NCI-H2081 treated with DMSO at 0.1 percent for 48 hours (cell line): ENCODE data around the gene OR2M5.

Experiments
- DNase-seq: peaks from one replicate; lab custom pipeline; 2025; lab: John Stamatoyannopoulos, UW

OR2M5 gene, protein sequence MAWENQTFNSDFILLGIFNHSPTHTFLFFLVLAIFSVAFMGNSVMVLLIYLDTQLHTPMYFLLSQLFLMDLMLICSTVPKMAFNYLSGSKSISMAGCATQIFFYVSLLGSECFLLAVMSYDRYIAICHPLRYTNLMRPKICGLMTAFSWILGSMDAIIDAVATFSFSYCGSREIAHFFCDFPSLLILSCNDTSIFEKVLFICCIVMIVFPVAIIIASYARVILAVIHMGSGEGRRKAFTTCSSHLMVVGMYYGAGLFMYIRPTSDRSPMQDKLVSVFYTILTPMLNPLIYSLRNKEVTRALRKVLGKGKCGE

DNA sequence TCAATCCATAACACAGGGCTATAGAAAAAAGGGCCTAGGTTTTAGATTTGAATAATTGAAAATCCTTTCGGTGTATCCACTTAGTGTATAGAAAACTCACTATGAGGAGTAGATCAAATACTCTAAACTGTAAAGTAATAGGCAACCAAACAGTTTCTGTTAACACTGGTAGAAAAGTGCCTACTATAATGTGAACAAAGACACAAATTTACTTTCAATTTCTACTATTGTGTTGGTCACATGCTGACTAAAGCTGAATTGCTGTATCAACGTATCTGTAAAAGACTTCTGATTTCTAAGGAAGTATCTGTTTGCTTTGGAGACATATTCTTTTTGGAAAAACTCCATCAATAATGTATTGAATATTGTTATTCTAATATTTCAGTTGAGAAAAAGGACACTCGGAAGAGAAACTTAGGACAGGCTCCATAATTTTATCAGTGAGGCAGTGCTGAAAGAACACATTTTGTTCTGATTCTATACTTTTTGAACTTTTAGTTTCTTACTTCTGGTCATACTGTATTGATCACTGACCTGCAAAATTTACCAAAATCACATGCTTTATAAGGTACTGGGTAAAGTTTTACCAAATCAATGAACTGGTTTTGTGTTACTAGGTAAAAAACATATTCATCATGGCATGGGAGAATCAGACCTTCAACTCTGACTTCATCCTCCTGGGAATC lies at the start of gene OR2M5:
Gene OR2M5 (plus strand): TSS at position 636 of the 686 bp plus-strand sequence. CDS start 0 bp downstream, at position 636.
- no peak for DNase-seq

DNA sequence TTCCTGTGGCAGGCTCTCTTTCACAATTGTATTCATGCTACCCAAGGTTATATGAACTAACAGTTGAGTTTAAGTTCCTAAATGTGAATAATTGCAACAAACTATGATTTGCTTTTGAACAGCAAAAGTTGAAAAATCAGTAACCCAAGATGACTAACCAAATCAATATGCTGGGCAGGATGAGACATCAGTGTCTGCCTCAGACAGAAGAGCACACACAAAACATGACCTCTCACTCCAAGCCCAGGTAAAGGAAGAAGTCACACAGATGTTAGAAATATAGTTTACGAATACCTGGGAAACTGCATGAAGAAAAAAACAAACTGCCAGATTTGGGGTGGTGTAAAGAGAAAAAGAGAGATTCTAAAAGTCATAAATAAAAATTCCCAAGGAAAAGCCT lies 46.4 kb upstream of the OR2M5 start:
- no peak for DNase-seq

DNA sequence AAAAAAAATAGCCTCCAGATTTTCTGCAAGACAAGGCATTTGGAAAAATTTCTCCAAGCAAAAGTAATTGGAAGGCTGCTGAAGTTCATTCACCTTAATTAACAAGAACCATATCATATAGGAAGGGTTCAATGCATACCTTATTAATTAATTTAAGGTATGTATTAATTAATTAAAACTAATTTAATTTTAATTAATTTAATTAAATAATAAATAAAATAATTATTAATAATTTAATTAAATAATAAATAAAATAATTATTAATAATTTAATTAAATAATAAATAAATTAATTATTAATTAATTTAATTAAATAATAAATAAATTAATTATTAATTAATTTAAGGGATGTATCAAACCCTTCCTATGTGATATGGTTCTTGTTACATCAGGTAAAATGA lies 42.1 kb upstream of the OR2M5 start:
- no peak for DNase-seq

DNA sequence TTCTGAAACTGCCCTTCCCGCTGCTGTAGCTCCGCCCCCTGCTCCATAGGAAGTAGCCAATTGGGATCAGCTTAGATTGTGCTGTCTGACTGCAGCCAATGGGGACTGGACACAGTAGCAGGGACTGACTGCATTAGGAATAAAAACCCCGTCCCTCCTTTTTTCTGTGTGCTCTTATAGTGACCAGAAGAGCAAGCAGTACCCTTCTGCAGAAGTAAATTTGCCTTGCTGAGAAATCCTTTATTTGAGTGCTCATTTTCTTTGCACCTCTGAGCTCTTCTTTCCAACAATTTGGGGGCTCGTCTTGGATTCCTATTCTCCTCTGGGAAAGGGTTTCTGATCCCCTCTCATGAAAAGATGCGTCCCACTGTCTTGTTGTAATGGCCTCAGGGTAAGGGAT lies 33.8 kb upstream of the OR2M5 start:
- DNase-seq: no peak

DNA sequence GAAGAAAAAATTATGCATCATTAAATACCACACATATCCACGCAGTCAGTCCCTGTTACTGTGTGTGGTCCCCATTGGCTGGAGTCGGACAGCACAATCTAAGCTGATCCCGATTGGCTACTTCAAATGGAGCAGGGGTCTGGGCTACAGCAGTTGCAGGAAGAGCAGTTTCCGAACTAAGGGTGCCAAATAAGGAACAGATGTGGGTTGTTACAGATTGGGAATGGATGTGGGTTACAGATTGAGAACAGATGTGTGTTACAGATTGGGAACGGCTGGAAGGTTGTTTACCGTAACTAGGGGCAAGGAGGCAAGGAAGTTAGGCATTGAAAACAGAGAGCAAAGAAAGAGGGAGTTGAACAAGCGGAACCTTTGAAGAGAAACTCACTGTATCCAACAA lies 30.1 kb upstream of the OR2M5 start:
- DNase-seq: no peak

DNA sequence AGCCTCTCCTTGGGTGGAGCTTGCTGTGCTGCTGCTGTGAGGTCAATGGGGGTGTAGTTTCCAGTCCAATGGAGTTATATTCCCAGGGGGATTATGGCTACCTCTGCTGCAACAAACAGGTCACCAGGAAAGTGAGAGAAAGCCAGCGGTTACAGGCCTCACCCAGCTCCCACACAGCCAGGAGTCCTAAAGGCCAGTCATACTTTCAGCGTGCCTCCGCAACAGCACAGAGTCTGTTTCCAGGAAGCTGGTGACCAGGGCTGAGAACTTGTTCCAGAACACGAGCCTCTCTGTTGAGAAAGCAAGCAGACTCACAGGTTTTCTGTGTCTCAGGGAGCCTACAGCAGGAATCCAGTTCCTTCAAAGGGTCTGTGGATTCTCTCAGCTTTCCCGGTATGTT lies 17.3 kb upstream of the OR2M5 start:
- DNase-seq: no peak

DNA sequence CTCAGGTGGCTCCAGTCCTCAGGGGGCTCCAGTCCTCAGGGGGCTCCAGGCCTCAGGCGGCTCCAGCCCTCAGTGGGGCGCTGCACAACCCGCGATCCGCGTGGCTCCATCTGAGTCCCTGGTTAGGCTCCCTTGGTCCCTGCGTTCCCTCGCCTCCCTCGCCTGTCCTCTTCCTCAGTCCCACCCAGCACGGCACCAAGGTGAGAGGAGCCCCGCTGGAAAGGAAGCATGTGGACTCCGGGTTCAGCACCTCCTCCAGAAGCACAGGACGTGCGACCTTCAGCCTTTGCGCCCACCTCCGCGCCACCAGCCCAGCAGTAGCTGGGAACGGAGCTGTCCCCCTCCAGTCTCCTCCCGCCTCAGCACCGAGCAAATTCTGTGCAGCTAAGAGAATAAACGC lies 8.1 kb upstream of the OR2M5 start:
- no peak for DNase-seq

DNA sequence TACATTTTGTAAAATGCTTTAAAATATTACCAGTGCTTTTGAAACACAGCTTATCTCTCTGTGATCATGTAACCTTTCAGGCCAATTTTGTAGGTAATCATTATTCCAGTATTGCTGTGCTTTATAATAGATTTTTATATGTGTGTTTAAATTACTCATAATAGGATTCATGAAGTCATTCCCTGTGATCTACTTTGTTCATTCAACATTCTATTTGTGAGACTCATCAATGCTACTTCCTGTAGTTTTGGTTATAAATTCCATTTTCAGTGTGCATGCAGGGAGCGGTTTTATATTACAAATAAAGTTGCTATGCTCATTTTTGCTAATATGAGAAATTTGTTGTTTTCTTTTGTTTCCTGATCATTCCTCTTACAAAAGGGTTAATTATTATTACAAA lies 4.1 kb upstream of the OR2M5 start:
- DNase-seq: no peak

DNA sequence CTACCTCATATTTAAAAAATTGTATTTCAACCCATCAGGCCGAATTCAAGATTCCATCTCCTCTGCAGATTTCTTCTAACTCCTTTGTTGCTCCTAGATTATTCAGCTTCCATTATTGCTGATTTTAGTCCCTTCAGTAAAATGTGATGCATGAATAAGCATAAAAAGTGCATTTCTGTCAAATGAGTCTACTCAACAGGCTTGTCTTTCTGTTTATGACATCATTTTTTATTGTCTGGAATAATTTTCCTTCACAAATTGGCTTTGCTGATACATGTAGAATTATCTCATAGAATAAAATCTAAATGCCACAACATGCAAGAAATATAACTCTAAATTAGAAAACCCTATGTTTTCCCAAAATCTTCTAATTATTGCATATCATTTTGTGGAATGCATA lies 1.6 kb upstream of the OR2M5 start:
- DNase-seq: no peak

DNA sequence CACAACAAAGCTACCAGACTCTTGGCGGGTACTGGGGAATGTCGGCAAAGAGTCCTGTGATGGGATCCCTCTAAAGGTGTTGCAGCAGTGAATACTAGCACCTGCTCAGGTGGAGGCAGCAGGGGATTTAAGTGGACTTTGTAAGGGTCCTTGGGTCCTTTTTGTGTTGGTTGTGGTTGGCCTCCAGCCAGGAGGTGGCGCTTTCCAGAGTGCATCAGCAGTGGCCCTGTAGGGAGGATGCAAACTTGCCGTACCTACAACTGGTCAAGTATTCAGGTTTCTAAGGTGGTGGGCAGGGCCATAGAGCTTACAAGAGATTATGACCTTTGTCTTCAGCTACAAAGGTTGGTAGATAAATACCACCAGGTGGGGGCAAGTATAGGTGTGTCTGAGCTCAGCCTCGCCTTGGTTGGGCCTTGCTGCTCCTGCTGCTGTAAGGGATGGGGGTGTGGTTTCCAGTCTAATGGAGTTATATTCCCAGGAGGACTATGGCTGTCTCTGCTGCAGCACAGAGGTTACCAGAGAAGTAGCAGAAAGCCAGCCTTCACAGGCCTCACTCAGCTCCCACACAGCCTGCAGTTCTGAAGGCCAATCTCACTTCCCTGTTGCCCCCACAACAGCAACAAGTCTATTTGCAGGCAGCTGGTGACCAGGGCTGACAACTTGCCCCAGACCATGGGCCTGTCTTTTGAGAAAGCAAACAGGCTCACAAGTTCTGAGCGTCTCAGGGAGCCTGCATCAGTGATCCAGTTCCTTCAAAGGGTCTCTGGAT lies 7.3 kb downstream of the OR2M5 start:
- DNase-seq: no peak

DNA sequence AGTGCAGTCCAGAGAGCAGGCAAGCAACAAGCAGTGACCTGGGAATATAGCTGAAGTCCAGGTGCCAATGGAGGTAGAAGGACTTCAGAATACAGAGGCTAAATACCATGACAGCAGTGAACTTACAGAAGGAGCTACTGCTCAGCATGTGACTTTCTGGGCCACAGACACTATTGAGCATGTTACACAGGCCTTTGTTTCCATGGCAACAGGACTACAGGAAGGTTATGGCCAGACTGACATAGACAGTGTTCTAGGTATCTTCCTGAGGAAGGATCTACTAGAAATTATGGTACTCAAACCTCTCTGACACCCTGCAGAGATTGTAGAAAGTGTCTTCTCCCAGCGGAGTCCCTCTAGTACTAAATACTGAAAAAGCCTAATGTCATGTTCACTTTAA lies 11.0 kb downstream of the OR2M5 start:
- DNase-seq: no peak

DNA sequence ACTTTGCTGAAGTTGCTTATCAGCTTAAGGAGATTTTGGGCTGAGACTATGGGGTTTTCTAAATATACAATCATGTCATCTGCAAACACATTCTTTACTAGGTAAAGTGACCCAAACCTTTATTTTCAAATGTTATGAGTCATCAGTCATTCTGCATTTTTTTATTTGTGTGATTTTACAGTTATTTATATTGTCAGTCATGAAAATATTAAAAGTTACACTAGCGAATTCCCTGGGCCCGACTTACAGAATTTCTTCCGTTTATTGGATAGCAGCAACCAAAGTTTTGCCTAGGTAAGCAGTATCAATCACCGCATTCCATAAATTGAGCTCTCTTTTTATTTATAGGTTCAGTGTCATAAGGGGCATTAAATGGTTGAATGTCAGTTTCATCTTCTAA lies 13.8 kb downstream of the OR2M5 start:
- DNase-seq: no peak

DNA sequence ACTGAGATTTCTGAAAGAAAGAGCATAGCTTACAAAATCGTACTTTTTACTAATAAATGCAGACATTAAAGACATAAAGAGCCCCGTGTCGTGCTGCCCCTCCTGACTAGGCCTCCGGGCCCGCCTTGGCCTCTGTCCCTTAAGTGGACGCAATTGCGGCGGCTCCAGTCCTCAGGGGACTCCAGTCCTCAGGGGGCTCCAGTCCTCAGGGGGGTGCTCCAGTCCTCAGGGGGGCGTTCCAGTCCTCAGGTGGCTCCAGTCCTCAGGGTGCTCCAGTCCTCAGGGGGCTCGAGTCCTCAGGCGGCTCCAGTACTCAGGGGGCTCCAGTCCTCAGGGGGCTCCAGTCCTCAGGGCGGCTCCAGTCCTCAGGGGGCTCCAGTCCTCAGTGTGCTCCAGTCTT lies 19.1 kb downstream of the OR2M5 start:
- DNase-seq: no peak

DNA sequence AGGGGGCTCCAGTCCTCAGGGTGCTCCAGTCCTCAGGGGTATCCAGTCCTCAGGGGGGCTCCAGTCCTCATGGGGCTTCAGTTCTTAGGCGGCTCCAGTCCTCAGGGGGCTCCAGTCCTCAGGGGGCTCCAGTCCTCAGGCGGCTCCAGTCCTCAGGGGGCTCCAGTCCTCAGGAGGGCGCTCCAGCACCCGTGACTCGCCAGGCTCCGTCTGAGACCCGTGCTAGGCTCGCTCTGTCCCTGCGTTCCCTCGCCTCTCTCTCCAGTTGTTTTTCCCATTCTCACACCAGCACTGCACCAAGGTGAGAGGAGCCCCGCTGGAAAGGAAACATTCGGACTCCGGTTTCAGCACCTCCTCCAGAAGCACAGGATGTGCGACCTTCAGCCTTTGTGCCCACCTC lies 20.2 kb downstream of the OR2M5 start:
- no peak for DNase-seq

DNA sequence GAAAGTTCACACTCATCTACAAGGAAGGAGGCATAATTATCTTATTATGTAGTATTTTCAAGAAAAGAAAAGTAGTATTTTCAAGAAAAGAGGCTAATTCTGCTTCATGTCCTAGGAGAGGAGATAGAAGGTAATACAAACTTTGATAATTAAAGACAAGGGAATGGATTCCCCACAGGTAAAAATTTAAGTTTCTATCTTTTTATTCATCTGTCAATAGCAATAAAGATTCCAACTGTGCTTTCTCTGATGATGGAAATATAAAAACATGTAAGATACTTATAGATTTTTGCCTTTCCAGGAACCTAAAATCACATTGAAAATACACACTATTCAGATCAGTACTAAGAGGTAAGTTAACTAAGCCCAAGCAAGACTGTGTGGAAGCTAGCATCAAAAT lies 29.6 kb downstream of the OR2M5 start, which contains the start of gene OR2M2:
Gene OR2M2 (plus strand): TSS at position 301 of the 400 bp plus-strand sequence. CDS start 5,165 bp downstream, outside the sequence.
- DNase-seq: no peak

DNA sequence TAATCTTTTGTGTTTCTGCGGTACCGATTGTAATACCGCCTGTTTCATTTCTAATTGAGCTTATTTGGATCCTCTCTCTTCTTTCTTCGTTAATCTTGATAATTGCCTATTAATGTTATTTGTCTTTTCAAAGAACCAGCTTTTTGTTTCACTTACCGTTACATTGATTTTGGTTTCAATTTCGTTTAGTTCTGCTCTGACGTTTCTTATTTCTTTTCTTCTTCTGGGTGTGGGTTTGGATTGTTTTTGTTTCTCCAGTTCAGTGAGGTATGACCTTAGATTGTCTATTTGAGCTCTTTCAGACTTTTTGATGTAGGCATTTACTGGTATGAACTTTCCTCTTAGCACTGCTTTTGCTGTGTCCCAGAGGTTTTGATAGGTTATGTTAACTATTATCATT lies 39.0 kb downstream of the OR2M5 start:
- DNase-seq: no peak

DNA sequence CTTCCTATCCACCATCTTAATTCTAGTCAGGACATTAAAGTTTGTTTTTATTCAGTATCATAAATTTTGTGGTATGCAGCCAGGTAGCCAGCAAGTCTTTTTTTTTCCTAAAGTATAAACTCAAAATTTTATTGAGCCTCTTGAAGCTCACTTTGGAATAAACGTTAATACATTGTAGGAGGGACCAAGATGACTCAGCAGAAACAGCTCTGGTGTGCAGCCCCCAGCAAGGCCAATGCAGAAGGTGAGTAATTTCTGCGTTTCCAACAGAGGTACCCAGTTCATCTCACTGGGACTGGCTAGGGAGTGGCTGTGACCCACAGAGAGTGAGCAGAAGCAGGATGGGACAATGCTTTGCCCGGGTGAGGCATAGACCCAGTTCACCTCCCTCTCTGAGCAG lies 42.4 kb downstream of the OR2M5 start:
- no peak for DNase-seq

DNA sequence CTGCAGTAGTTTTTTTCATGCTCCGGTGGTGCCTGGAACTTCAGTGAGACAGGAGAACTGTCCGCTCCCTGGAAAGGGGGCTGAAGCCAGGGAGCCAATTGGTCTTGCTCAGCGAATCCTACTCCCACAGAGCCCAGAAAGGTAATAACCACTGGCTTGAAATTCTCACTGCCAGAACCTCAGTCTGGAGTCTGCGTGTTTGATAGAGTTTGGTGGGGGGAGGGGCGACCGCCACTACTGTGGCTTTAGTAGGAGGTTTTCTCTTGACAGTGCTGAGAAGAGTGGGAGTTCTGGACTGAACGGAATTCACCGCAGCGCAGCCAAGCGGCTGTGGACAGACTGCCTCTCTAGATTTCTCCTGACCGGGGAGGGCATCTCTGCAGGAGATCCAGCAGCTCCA lies 44.1 kb downstream of the OR2M5 start:
- DNase-seq: no peak

DNA sequence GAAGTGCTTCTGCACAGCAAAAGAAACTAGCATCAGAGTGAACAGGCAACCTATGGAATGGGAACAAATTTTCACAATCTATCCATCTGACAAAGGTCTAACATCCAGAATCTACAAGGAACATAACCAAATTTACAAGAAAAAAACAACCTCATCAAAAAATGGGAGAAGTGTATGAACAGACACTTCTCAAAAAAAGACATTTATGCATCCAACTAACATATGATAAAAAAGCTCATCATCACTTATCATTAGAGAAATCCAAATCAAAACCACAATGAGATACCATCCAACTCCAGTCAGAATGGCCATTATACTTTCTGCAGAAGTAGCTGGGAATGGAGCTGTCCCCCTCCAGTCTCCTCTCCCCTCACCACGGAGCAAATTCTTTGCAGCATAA lies 49.2 kb downstream of the OR2M5 start:
- no peak for DNase-seq
